ENCODE data around the gene TGFBI.

DNA sequence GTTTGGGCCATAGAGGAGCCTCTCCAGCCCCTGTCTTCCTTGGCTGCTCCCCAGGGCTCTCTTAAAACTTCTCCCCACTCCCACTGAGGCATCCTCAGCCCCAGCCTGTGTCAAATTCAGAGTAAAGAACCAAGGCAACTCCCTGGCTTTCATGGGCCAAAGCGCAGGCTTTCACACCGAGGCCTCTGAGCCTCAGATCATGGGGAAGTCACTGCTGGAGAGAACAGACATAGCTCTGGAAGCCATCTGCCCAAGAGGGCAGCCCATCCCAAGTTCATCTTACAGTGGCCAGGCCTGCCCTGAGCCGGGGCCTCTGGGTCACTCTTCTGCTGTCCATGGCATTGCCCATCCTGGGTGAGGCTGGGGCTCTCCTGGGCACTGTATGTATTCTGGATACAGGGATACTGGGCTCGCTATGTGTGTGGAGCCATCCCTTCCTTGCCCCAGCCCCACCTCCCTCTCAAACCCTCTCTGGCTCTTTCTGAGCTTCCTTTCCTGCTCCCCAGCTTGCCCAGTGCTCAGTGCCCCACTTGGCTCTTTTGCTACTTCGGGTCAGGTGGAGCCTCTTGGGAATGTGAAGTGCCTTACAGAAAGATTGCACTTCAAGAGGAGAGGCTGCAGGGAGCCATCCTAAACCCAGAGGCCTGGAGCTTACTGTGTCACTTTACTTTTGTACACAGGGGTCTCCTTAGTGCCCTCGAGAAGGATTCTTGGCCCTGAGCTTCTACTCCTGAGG, 33.0 kb downstream of the TGFBI start:
- no peak for TF ChIP-seq POLR2A (IDR thresholded peaks at IDR 0.05)
- TF ChIP-seq, protein P1, sequence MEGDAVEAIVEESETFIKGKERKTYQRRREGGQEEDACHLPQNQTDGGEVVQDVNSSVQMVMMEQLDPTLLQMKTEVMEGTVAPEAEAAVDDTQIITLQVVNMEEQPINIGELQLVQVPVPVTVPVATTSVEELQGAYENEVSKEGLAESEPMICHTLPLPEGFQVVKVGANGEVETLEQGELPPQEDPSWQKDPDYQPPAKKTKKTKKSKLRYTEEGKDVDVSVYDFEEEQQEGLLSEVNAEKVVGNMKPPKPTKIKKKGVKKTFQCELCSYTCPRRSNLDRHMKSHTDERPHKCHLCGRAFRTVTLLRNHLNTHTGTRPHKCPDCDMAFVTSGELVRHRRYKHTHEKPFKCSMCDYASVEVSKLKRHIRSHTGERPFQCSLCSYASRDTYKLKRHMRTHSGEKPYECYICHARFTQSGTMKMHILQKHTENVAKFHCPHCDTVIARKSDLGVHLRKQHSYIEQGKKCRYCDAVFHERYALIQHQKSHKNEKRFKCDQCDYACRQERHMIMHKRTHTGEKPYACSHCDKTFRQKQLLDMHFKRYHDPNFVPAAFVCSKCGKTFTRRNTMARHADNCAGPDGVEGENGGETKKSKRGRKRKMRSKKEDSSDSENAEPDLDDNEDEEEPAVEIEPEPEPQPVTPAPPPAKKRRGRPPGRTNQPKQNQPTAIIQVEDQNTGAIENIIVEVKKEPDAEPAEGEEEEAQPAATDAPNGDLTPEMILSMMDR (IDR thresholded peaks at IDR 0.05) = no peak
